Astrocyte (in vitro differentiated cells and primary cell): Measurements from ENCODE around the gene ZMYM3. TPM values are rescaled to one million over a fixed set of nuclear protein-coding genes. Genes with fewer than 3 reads are reported as not detected.

Source experiments
- DNase-seq: peaks from one replicate; pipeline ENCODE4 v3.0.0-alpha.2; 2010; ENCODE audit warnings: low read depth
- FAIRE-seq: peaks from 2 replicates; lab custom pipeline; 2011; peaks lifted over from hg19 to GRCh38; lab: Jason Lieb, UNC
- H2AFZ ChIP-seq: 2 replicates; pipeline ENCODE4 v1.6.0; 2012; ENCODE audit warnings: low read depth, low read length, inconsistent platforms
- H3K27ac ChIP-seq: 2 replicates; pipeline ENCODE4 v1.5.1; 2011; ENCODE audit warnings: low read depth, low read length, inconsistent platforms
- H3K27me3 ChIP-seq: 2 replicates; pipeline ENCODE4 v1.6.0; 2011; ENCODE audit warnings: low read length, inconsistent platforms; ENCODE audit not compliant: insufficient read depth
- H3K36me3 ChIP-seq: 2 replicates; pipeline ENCODE4 v1.5.1; 2011; ENCODE audit warnings: low read length, inconsistent platforms; ENCODE audit not compliant: insufficient read depth
- H3K4me1 ChIP-seq: 2 replicates; pipeline ENCODE4 v1.5.1; 2011; ENCODE audit warnings: low read length, inconsistent platforms; ENCODE audit not compliant: insufficient read depth
- H3K4me2 ChIP-seq: 2 replicates; pipeline ENCODE4 v1.6.0; 2012; ENCODE audit warnings: low read length, inconsistent platforms
- H3K4me3 ChIP-seq: 2 replicates; pipeline ENCODE4 v1.5.1; 2011; ENCODE audit warnings: low read depth, mild to moderate bottlenecking, low read length, inconsistent platforms; ENCODE audit not compliant: insufficient read depth
- H3K79me2 ChIP-seq: 2 replicates; pipeline ENCODE4 v1.6.0; 2012; ENCODE audit warnings: mild to moderate bottlenecking, low read length, inconsistent platforms; ENCODE audit not compliant: insufficient read depth
- H3K9ac ChIP-seq: 2 replicates; pipeline ENCODE4 v1.6.0; 2012; ENCODE audit warnings: mild to moderate bottlenecking, low read length, inconsistent platforms
- H3K9me3 ChIP-seq: 2 replicates; pipeline ENCODE4 v1.5.1; 2012; ENCODE audit warnings: low read depth, mild to moderate bottlenecking, low read length, inconsistent platforms; ENCODE audit not compliant: insufficient read depth
- H4K20me1 ChIP-seq: 2 replicates; pipeline ENCODE4 v1.6.0; 2012; ENCODE audit warnings: low read length, inconsistent platforms; ENCODE audit not compliant: insufficient read depth
- H3K27ac Mint-ChIP-seq: one replicate; pipeline ENCODE4 v1.8.0; 2021; ENCODE audit warnings: mild to moderate bottlenecking, mixed read lengths; ENCODE audit not compliant: unreplicated experiment
- H3K27me3 Mint-ChIP-seq: one replicate; pipeline ENCODE4 v1.8.0; 2021; ENCODE audit warnings: low read depth, mixed read lengths; ENCODE audit not compliant: unreplicated experiment
- H3K36me3 Mint-ChIP-seq: one replicate; pipeline ENCODE4 v1.8.0; 2021; ENCODE audit warnings: low read depth, mixed read lengths; ENCODE audit not compliant: unreplicated experiment
- H3K4me1 Mint-ChIP-seq: one replicate; pipeline ENCODE4 v1.8.0; 2021; ENCODE audit warnings: low read depth, mixed read lengths; ENCODE audit not compliant: unreplicated experiment
- H3K4me3 Mint-ChIP-seq: one replicate; pipeline ENCODE4 v1.8.0; 2021; ENCODE audit warnings: mild to moderate bottlenecking, moderate library complexity, mixed read lengths; ENCODE audit not compliant: unreplicated experiment
- H3K9me3 Mint-ChIP-seq: one replicate; pipeline ENCODE4 v1.8.0; 2021; ENCODE audit warnings: mild to moderate bottlenecking, mixed read lengths; ENCODE audit not compliant: unreplicated experiment
- EZH2 ChIP-seq: IDR thresholded peaks from 2 replicates; pipeline ENCODE4 v1.6.1; 2012; ENCODE audit warnings: mild to moderate bottlenecking, low read length, inconsistent platforms; ENCODE audit not compliant: insufficient read depth
- total RNA-seq: library from RNA; stranded (reverse); gene quantifications from 2 replicates; pipeline ENCODE4 v1.2.1, GENCODE V29; 2021
- TF ChIP-seq, protein P1 (sequence below): IDR thresholded peaks from 2 replicates; pipeline ENCODE4 v1.5.1; 2011; ENCODE audit warnings: low read depth, mild to moderate bottlenecking, inconsistent platforms, low read length, moderate library complexity; ENCODE audit not compliant: insufficient read depth

ZMYM3 gene
- total RNA-seq, 1 donor from 2014 or later = 51.2 TPM

DNA sequence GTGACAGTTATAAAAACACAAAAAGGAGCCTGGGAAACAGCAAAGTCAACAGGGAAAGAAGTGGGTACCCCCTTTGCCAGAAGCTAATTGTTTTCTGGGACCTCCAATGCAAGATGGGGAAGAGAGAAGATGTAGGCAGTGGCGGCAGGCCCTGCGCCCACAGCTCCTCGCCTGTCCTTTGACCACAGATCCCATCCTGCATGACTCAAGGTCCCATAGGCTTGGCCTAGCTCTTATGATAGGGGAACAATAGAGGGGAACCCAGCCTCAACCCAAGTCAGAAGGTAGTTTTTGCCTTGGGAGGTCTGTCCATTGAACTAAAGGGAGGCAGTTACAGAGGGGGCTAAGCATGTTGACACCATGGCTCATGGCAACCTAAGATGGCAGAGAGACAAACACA is 14.2 kb downstream of the ZMYM3 start:
- no peak for FAIRE-seq
- Histone ChIP-seq H2AFZ (no peak overlapping the region), H3K36me3 (peaks cover 10% of the 10 kb centered on the region), H3K4me3 (no peak overlapping the region), H3K4me2 (no peak overlapping the region), H3K27ac (no peak overlapping the region), H3K4me1 (no peaks in the 10 kb centered on the region), H3K79me2 (no peaks in the 10 kb centered on the region), H4K20me1 (no peaks in the 10 kb centered on the region), H3K9ac (no peak overlapping the region), H3K9me3 (no peaks in the 10 kb centered on the region), H3K27me3 (no peaks in the 10 kb centered on the region)
- no peaks in the 10 kb centered on the region for H3K4me1 Mint-ChIP-seq
- no peaks in the 10 kb centered on the region for H3K9me3 Mint-ChIP-seq
- no peak overlapping the region for H3K4me3 Mint-ChIP-seq
- peaks cover 2% of the 10 kb centered on the region for H3K27me3 Mint-ChIP-seq
- H3K36me3 Mint-ChIP-seq = peaks cover 14% of the 10 kb centered on the region
- H3K27ac Mint-ChIP-seq = no peak overlapping the region
- no peak for TF ChIP-seq EZH2
- TF ChIP-seq, protein P1, sequence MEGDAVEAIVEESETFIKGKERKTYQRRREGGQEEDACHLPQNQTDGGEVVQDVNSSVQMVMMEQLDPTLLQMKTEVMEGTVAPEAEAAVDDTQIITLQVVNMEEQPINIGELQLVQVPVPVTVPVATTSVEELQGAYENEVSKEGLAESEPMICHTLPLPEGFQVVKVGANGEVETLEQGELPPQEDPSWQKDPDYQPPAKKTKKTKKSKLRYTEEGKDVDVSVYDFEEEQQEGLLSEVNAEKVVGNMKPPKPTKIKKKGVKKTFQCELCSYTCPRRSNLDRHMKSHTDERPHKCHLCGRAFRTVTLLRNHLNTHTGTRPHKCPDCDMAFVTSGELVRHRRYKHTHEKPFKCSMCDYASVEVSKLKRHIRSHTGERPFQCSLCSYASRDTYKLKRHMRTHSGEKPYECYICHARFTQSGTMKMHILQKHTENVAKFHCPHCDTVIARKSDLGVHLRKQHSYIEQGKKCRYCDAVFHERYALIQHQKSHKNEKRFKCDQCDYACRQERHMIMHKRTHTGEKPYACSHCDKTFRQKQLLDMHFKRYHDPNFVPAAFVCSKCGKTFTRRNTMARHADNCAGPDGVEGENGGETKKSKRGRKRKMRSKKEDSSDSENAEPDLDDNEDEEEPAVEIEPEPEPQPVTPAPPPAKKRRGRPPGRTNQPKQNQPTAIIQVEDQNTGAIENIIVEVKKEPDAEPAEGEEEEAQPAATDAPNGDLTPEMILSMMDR = no peak
- no peak for DNase-seq

DNA sequence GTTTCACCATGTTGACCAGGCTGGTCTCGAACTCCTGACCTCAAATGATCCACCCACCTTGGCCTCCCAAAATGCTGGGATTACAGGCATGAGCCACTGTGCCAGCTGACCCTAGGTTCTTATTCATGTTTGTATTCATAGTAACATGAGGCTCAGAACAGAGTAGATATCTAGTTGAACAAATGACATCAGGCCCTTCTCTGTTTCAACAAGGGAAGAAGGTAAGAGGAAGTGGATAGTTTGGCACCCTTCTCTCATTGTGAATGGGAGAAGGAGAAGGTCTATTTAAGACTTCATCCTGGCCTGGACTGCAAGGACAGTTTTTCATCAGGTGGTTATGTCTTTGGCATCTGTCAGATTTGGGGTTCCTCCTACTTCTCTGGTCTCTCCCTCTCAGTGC is 17.1 kb downstream of the ZMYM3 start:
- H3K4me1 Mint-ChIP-seq = no peaks in the 10 kb centered on the region
- peak; percentile 66 for FAIRE-seq
- no peaks in the 10 kb centered on the region for H3K27me3 ChIP-seq
- H3K27me3 Mint-ChIP-seq = peaks cover 2% of the 10 kb centered on the region
- H3K9ac ChIP-seq = no peak overlapping the region
- no peaks in the 10 kb centered on the region for H3K9me3 Mint-ChIP-seq
- peaks cover 9% of the 10 kb centered on the region for H3K36me3 Mint-ChIP-seq
- H3K9me3 ChIP-seq = no peaks in the 10 kb centered on the region
- TF ChIP-seq EZH2 = no peak
- TF ChIP-seq, protein P1 = no peak
- no peak overlapping the region for H2AFZ ChIP-seq
- no peak overlapping the region for H3K27ac Mint-ChIP-seq
- no peak overlapping the region for H3K27ac ChIP-seq
- H3K4me3 Mint-ChIP-seq = no peak overlapping the region
- no peak overlapping the region for H3K4me3 ChIP-seq
- H3K79me2 ChIP-seq = no peaks in the 10 kb centered on the region
- no peaks in the 10 kb centered on the region for H3K36me3 ChIP-seq
- no peak for DNase-seq
- H3K4me1 ChIP-seq = no peaks in the 10 kb centered on the region
- H3K4me2 ChIP-seq = no peak overlapping the region
- no peaks in the 10 kb centered on the region for H4K20me1 ChIP-seq

DNA sequence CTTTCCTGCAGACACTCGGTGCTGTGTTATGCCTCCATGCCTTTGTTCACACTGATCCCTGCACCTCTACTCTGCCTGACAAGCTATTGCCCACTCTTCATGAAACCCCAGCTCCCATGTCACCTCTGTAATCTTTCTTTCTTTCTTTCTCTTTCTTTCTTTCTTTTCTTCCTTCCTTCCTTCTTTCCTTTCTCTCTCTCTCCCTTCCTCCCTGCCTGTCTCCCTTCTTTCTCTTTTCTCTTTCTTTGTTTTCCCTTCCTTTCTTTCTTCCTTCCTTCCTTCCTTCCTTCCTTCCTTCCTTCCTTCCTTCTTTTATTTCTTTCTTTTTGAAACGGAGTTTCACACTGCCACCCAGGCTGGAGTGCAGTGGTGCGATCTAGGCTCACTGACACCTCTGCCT is 18.5 kb downstream of the ZMYM3 start:
- H3K9me3 ChIP-seq = no peaks in the 10 kb centered on the region
- H3K9me3 Mint-ChIP-seq = no peaks in the 10 kb centered on the region
- H3K4me3 Mint-ChIP-seq = no peak overlapping the region
- no peak overlapping the region for H3K27ac ChIP-seq
- no peak for DNase-seq
- no peak overlapping the region for H2AFZ ChIP-seq
- no peak overlapping the region for H3K4me2 ChIP-seq
- no peaks in the 10 kb centered on the region for H4K20me1 ChIP-seq
- H3K36me3 Mint-ChIP-seq = peaks cover 5% of the 10 kb centered on the region
- no peaks in the 10 kb centered on the region for H3K36me3 ChIP-seq
- no peaks in the 10 kb centered on the region for H3K4me1 ChIP-seq
- no peak overlapping the region for H3K27ac Mint-ChIP-seq
- no peaks in the 10 kb centered on the region for H3K4me1 Mint-ChIP-seq
- TF ChIP-seq, protein P1 = no peak
- no peak for TF ChIP-seq EZH2
- H3K27me3 ChIP-seq = no peaks in the 10 kb centered on the region
- H3K79me2 ChIP-seq = no peaks in the 10 kb centered on the region
- no peak overlapping the region for H3K4me3 ChIP-seq
- peaks cover 2% of the 10 kb centered on the region for H3K27me3 Mint-ChIP-seq
- FAIRE-seq = no peak
- H3K9ac ChIP-seq = no peak overlapping the region
